Glomerular visceral epithelial cell (primary cell): Measurements from ENCODE around the gene EXOSC2.

Source experiments
- DNase-seq: peaks from one replicate; pipeline ENCODE4 v3.0.0-alpha.2; 2016; ENCODE audit errors: extremely low spot score

Gene EXOSC2

GRCh38 chr9:130696996-130697395 lies 3.4 kb downstream of the EXOSC2 start:
- DNase-seq = no peak

DNA sequence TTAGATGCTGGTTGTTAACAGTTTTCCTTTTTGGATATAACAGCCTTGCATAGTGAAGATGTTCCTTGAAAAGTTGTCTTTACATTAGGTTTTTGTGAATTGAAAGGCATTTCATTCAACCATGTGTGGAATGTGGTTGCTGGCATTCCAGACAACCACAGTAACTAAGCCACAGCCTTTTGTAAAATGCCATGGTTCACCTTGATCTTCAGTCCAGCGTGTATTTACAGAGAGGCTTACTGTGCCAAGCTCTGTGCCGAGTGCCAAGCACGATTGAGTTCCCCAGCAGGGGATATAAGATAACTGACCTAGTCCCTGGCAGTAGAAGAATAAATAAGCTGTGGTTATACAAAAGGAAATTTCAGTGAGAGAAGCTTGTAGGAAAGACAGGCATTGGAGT lies 4.9 kb downstream of the EXOSC2 start:
- DNase-seq = peak; percentile 55

GRCh38 chr9:130699047-130699446 lies 5.5 kb downstream of the EXOSC2 start:
- no peak for DNase-seq

DNA sequence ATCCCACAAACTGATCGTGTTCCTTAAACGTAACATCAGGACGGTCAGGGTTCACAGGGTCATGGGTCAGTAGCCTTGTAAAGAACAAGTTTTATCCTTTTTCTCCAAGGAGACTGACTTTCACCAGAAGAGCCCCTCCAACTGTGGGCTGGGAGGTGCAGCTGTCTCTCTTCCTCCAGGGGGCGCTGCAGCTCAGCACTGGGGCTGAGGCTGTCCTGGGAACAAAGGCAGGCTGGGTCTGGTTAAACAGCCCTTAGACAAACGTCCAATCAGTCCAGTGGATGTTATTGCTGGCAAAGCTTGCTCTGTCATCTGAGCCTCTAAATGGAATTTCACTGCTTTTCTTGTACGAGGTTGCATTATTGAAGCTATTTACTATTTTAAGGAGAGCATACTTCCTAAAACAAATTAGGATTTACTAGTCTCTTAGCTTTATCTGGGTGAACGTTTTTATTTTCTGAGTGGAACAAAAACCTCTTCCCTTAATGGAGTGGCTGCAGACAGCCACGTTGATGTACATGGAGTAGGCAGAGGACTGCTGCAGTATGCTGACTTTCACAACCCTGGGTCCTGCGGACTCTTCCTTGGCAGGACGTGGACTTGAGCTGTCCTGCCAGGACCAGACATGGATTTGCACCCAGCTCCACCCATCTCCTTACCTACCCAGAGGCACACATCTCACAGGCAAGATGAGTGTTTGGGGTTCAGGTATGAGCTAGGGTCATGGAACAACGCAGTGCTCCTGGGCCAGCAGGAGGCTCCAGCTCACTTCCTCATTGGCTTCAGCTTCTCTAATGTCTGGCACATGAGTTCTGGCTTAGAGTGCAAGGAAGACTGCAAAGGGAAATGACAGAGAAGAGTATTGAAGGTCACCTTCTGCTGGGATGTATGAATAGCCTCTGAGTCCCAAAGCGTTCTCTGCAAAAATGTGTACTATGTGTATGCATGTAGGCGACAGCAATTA lies 7.8 kb downstream of the EXOSC2 start:
- peak; percentile 70 for DNase-seq

GRCh38 chr9:130703501-130703900 lies 9.9 kb downstream of the EXOSC2 start:
- no peak for DNase-seq

GRCh38 chr9:130707225-130707976 lies 13.8 kb downstream of the EXOSC2 start:
- peak; percentile 69 for DNase-seq

DNA sequence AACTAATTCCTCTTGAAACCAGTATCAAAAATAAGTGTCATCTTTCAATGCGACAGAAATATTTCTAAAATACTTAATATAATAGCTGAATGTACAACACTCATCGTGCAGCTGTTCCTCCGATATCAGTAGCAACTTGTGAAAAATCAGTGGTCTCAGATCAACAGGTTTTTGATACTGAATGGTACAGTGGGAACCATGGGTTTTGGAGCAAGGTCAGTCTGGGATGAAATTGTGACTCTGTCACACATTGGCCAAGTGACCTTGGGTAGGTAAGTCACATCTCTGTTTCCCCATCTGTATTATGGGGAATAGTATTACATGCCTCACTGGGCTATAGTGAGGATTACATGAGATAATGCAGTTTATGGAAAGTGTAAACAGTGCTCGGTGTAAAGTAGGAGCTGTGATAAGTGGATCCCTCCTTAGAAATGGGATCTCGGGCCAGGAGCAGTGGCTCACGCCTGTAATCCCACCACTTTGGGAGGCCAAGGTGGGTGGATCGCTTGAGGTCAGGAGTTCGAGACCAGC lies 17.3 kb downstream of the EXOSC2 start:
- DNase-seq = no peak

DNA sequence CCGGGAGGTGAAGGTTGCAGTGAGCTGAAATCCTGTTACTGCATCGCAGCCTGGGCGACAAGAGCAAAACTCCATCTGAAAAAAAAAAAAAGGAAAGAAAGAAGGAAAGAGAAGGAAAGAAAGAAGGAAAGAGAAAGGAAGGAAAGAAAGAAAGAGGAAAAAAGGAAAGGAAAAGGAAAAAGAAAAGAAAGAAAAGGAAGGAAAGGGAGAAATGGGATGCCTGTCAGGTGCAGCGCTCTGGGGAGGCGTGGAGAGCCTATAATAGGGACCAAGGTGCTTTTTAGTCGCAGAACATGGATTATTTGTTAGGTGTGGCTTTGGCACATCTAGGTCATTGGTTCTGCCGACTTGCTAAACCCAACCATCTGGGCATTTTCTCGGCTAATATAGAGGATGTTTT lies 17.9 kb downstream of the EXOSC2 start:
- no peak for DNase-seq

DNA sequence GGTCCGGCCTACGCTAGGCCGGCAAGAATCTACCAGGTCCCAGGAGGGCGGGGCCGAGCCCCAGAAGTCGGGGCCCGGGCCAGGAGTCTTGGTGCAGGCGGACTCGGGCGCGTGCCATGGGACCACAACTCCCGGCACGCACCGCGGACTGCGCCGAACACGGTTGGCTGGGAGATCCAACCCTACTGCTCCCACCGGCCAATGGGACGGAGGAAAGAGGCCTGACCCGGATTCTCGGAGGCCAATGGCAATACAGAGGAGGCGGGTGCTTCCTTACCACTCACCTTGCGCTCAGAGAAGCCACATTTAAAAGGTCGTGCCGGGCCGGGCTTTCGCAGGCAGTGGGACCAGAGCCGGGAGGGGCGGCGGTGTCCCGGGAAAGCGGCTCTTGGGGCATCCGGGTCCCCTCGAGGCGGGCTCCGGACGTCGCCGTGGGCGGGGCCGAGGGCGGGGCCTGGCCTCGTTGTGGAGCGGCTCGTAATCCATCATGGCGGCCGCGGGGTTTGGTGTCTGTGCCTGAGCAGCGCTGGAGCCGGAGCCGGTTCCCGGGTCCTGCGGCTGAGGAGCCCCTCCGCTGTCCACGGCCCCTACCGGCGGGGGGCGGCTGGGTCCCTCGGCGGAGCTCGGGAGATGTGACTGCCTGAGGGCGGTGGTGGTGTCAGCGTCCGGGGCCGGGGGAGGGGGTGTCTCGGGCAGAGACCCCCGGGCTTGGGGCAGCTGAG lies 19.1 kb downstream of the EXOSC2 start:
- peak; percentile 99 for DNase-seq

DNA sequence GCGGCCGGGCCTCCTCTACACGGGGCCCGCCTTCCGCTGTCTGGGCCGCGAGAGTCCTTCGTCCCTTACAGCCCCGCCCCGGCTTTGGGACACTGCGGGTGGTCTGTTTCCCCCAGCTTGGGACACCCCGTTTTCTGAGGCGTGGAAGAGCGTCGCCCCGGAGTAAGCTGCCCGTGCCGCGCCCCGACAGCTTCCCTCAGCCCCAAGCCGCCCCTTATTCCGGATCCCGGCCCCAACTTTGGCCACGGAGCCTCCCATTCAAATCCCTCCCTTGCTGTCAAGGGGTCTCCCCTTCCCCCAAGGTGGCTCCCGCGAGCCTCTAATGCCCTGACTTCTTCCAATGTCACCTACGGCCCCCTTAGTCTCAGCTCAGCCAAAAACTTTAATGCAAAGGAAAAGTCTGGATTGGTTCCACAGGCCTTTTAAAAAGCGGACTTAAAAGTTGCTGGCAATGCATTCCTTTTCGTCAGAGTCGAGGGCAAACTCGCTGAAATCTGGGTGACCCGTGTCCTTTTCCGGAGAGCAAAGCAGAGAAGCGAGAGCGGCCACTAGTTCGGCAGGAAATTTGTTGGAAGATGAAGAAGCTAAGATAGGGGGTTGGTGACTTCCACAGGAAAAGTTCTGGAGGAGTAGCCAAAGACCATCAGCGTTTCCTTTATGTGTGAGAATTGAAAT lies 19.8 kb downstream of the EXOSC2 start:
- DNase-seq = no peak

- DNase-seq = no peak
Measured at GRCh38 chr9:130714586-130715110, 21.1 kb downstream of the EXOSC2 start.

- DNase-seq = no peak
Measured at GRCh38 chr9:130715270-130715669, 21.7 kb downstream of the EXOSC2 start.

GRCh38 chr9:130718562-130718961 lies 25.0 kb downstream of the EXOSC2 start:
- DNase-seq = no peak

DNA sequence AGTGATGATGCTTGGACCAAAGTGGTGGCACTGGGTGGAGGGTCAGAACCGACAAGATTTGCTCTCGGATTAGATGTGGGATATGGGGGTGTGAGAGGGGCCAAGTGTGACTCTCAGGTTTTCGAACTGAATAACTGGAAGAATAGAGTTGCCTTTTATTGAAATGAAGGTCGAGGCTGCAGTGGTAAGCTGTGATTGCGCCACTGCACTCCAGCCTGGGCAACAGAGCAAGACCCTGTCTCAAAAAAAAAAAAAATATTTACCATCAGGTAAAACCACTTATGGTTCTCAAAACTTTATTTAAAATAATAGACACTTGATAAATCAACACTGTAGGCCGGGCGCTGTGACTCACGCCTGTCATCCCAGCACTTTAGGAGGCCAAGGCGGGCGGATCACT lies 27.2 kb downstream of the EXOSC2 start:
- DNase-seq = no peak

DNA sequence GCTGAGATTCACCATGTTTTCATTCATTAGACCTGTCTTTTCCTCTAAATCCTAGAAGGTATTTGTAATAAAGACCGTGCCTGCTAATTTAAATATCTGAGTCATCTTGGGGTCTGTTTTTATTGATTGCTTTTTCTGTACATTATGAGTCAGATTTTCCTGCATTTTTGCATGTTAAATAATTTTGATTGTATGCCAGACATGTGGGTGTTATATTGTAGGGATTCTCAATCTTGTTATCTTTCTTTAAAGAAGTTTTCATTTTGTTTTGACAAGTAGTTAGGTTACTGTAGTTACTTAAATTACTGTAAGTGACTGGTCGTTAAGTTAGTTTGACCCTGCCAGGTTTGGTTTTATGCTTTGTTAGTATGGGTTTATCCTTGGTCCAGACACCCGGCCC lies 35.1 kb downstream of the EXOSC2 start:
- DNase-seq = no peak

GRCh38 chr9:130729145-130729544 lies 35.6 kb downstream of the EXOSC2 start:
- DNase-seq = no peak

- DNase-seq = no peak
Measured at GRCh38 chr9:130731355-130731754, 37.8 kb downstream of the EXOSC2 start.

DNA sequence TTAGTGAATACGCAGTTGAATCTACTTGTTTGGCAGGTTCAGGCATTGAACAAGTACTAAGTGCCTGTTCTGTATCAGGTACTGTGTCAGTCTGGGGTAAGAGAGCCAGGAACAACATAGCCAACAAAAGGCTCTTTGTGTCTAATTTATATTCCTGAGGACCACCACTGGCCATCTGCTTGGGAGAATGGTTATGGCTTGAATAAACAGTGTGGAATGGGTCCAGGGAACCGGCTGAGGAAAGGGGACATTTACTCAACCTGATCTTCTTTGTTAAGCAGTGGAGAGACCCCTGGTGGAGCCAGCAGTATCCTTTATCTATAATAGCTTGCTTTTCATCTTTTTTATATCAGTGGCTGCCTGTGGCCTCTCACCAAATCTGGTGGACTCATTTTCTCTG lies 38.6 kb downstream of the EXOSC2 start:
- DNase-seq = no peak

GRCh38 chr9:130732793-130733221 lies 39.2 kb downstream of the EXOSC2 start:
- no peak for DNase-seq

GRCh38 chr9:130735566-130735965 lies 42.0 kb downstream of the EXOSC2 start:
- no peak for DNase-seq

- DNase-seq = no peak
Measured at GRCh38 chr9:130736834-130737233, 43.3 kb downstream of the EXOSC2 start.
